GM19463 (cell line): ENCODE results near the gene CGB2.
"Not testable (repeated sequence)": the region's sequence is repeated elsewhere in the genome, so short reads cannot be mapped to it uniquely, and the experiment has no call there.

Source experiments
- ATAC-seq: cut with Tn5 transposase; IDR thresholded peaks from one replicate; pipeline ENCODE4 v1.9.1; 2021; ENCODE audit warnings: mild to moderate bottlenecking, moderate library complexity; ENCODE audit not compliant: unreplicated experiment

CGB2 gene

GRCh38 chr19:49030323-49030722 is 1.4 kb upstream of the CGB2 start:
- ATAC-seq, result not testable (repeated sequence)

- not testable (repeated sequence) for ATAC-seq
These were observed 5.1 kb downstream of the CGB2 start, which contains the start of gene CGB1 for GRCh38 chr19:49036815-49037214. TSS of gene CGB1 (minus strand) at chr19:49036895. CDS start at chr19:49036711, 184 bp downstream.

GRCh38 chr19:49038111-49038510 is 6.4 kb downstream of the CGB2 start:
- ATAC-seq, result not testable (repeated sequence)

GRCh38 chr19:49038557-49039276 is 7.0 kb downstream of the CGB2 start:
- ATAC-seq, result not testable (repeated sequence)

GRCh38 chr19:49039736-49040135 is 8.0 kb downstream of the CGB2 start:
- ATAC-seq, result not testable (repeated sequence)

GRCh38 chr19:49042177-49042576 is 10.5 kb downstream of the CGB2 start:
- no peak for ATAC-seq

- not testable (repeated sequence) for ATAC-seq
These were observed 11.0 kb downstream of the CGB2 start for GRCh38 chr19:49042666-49043065.

- ATAC-seq, result not testable (repeated sequence)
These were observed 11.9 kb downstream of the CGB2 start, which contains the start of gene CGB5 for GRCh38 chr19:49043548-49043947. TSS of gene CGB5 (plus strand) at chr19:49043848. CDS start at chr19:49044210, 362 bp downstream.

GRCh38 chr19:49049011-49049410 is 17.3 kb downstream of the CGB2 start, which contains the start of gene CGB8:
TSS of gene CGB8 (minus strand) at chr19:49049111. CDS start at chr19:49048739, 372 bp downstream.
- not testable (repeated sequence) for ATAC-seq

- not testable (repeated sequence) for ATAC-seq
These were observed 18.1 kb downstream of the CGB2 start for GRCh38 chr19:49049834-49050233.

GRCh38 chr19:49050376-49051033 is 18.8 kb downstream of the CGB2 start:
- not testable (repeated sequence) for ATAC-seq

GRCh38 chr19:49056101-49056901 is 24.6 kb downstream of the CGB2 start:
- ATAC-seq, result peak; percentile 53

- not testable (repeated sequence) for ATAC-seq
These were observed 25.4 kb downstream of the CGB2 start for GRCh38 chr19:49056902-49057596.

GRCh38 chr19:49057636-49058234 is 26.0 kb downstream of the CGB2 start, which contains the start of gene CGB7:
TSS of gene CGB7 (minus strand) at chr19:49057749. CDS start at chr19:49055375, 2,374 bp downstream.
- ATAC-seq, result no peak

GRCh38 chr19:49058562-49058961 is 26.9 kb downstream of the CGB2 start:
- ATAC-seq, result no peak

GRCh38 chr19:49059053-49059452 is 27.4 kb downstream of the CGB2 start:
- ATAC-seq, result no peak

- no peak for ATAC-seq
These were observed 29.3 kb downstream of the CGB2 start for GRCh38 chr19:49061000-49061399.

- ATAC-seq, result no peak
These were observed 29.8 kb downstream of the CGB2 start for GRCh38 chr19:49061445-49061844.

GRCh38 chr19:49064029-49064629 is 32.4 kb downstream of the CGB2 start:
- no peak for ATAC-seq
